Sigmoid colon (tissue), 7 donors: ENCODE results near the gene SH3GL2. TPM values are rescaled to one million over a fixed set of nuclear protein-coding genes. Genes with fewer than 3 reads are reported as not detected.
"Not testable (repeated sequence)": the region's sequence is repeated elsewhere in the genome, so short reads cannot be mapped to it uniquely, and the experiment has no call there.

ENCODE experiments used
- DNase-seq: peaks from one replicate; pipeline ENCODE4 v3.0.0-alpha.2; 2019
- H3K27ac ChIP-seq, 4 donors: fragments of 200-600 bp; sonication (generic); one replicate each; pipeline ENCODE4 v1.5.1; 2016 to 2019; ENCODE audit warnings: mild to moderate bottlenecking in 1 of 4
- H3K27me3 ChIP-seq, 3 donors: fragments of 200-600 bp; sonication (generic); one replicate each; pipeline ENCODE4 v1.5.1; 2019; ENCODE audit warnings: mild to moderate bottlenecking in 1 of 3
- H3K36me3 ChIP-seq, 4 donors: fragments of 200-600 bp; sonication (generic); one replicate each; pipeline ENCODE4 v1.5.1; 2016 to 2019
- H3K4me1 ChIP-seq, 4 donors: fragments of 200-600 bp; sonication (generic); one replicate each; pipeline ENCODE4 v1.5.1; 2017 to 2019
- H3K4me3 ChIP-seq, 4 donors: fragments of 200-600 bp; sonication (generic); one replicate each; pipeline ENCODE4 v1.5.1; 2017 to 2019; ENCODE audit warnings: mild to moderate bottlenecking in 2 of 4, moderate library complexity in 1 of 4
- H3K9me3 ChIP-seq, 4 donors: fragments of 200-600 bp in 3 of 4; sonication (generic) in 3 of 4; one replicate each; pipeline versions ENCODE4 v1.5.1 to v1.6.1; 2013 to 2019
- CTCF ChIP-seq, 4 experiments: fragments of 450-650 bp in 3 of 4; fragments of 200-600 bp in 1 of 4; IDR thresholded peaks; one replicate each; pipeline ENCODE4 v1.5.1; 2016 to 2019; ENCODE audit warnings: antibody characterized with exemption in 4 of 4, mild to moderate bottlenecking in 3 of 4, moderate library complexity in 2 of 4
- EP300 ChIP-seq, 4 donors: sonication (generic); formaldehyde crosslinking; IDR thresholded peaks; one replicate each; pipeline ENCODE4 v1.6.1; 2017; ENCODE audit warnings: antibody characterized with exemption in 4 of 4
- POLR2A ChIP-seq, 2 donors: fragments of 450-650 bp; IDR thresholded peaks; one replicate each; pipeline ENCODE4 v1.6.1; 2016; ENCODE audit warnings: antibody characterized with exemption in 2 of 2, mild to moderate bottlenecking in 2 of 2, moderate library complexity in 2 of 2
- POLR2AphosphoS5 ChIP-seq, 4 donors: sonication (generic); formaldehyde crosslinking; IDR thresholded peaks; one replicate each; pipeline ENCODE4 v1.6.1; 2017; ENCODE audit warnings: antibody characterized with exemption in 4 of 4
- WGBS, 2 donors: extraction: QIAGEN DNeasy Blood & Tissue Kit; methylation state at CpG; one replicate each; pipeline ENCODE4 v1.1.7; 2013; 5-methylcytosine and 5-hydroxymethylcytosine counted together
- intact Hi-C: fragments of 100-400 bp; cut with DNase I; formaldehyde crosslinking; loops from one replicate; pipeline ENCODE4 v1.15.1; 2023
- polyA plus RNA-seq, 3 donors: library from polyadenylated mRNA; stranded (reverse); fragments of 200-250 nt; gene quantifications; one replicate each; pipeline ENCODE4 v1.2.3, GENCODE V29; 2013
- total RNA-seq, 4 donors: library from RNA; depleted of rRNA; stranded (reverse); fragments of >200 nt; gene quantifications; one replicate each; pipeline ENCODE4 v1.1.0, GENCODE V29; 2016
- donor health status: healthy with polysubstance abuse.
- donor health status: Bipolar disorder and iron deficiency.
- donor health status: healthy.

SH3GL2 gene
- total and polyA plus RNA-seq, 7 donors: 0.23 to 0.82 (median 0.68) TPM

GRCh38 chr9:17752021-17752420, 173.2 kb downstream of the SH3GL2 start:
- Histone ChIP-seq H3K9me3 (no peaks in the 10 kb centered on the region), H3K27me3 (no peaks in the 10 kb centered on the region), H3K36me3 (no peaks in the 10 kb centered on the region), H3K4me3 (no peak overlapping the region), H3K4me1 (no peaks in the 10 kb centered on the region), H3K27ac (no peak overlapping the region)
- 53 to 70% methylated on average over 3 of the region's 3 CpGs for WGBS, 2 donors
- no peak for TF ChIP-seq EP300 (IDR thresholded peaks at IDR 0.05)
- TF ChIP-seq CTCF (IDR thresholded peaks at IDR 0.05): no peak
- TF ChIP-seq POLR2A (IDR thresholded peaks at IDR 0.05): no peak
- no peak for DNase-seq
- intact Hi-C loops: no loop called here

- 89 to 95% methylated on average over 2 of the region's 2 CpGs for WGBS, 2 donors
Measured at GRCh38 chr9:17757816-17758215, 178.9 kb downstream of the SH3GL2 start.

GRCh38 chr9:17760250-17760649, 181.4 kb downstream of the SH3GL2 start:
- WGBS, 2 donors: 95 to 98% methylated on average over 2 of the region's 2 CpGs
- Histone ChIP-seq H3K4me1 (no peaks in the 10 kb centered on the region), H3K9me3 (no peaks in the 10 kb centered on the region), H3K27me3 (no peaks in the 10 kb centered on the region), H3K4me3 (no peak overlapping the region), H3K36me3 (no peaks in the 10 kb centered on the region), H3K27ac (no peak overlapping the region)
- DNase-seq: no peak
- TF ChIP-seq CTCF (IDR thresholded peaks at IDR 0.05): no peak
- intact Hi-C loops: no loop called here

More at GRCh38 chr9:17757816-17758215, 178.9 kb downstream of the SH3GL2 start:
- no peak for DNase-seq
- no peaks in the 10 kb centered on the region for H3K27me3 ChIP-seq
- intact Hi-C loops: no loop called here
- H3K27ac ChIP-seq: no peak overlapping the region
- H3K9me3 ChIP-seq: no peaks in the 10 kb centered on the region
- no peak overlapping the region for H3K4me3 ChIP-seq
- no peaks in the 10 kb centered on the region for H3K4me1 ChIP-seq
- no peaks in the 10 kb centered on the region for H3K36me3 ChIP-seq
- TF ChIP-seq POLR2A (IDR thresholded peaks at IDR 0.05): no peak
- no peak for TF ChIP-seq POLR2AphosphoS5 (IDR thresholded peaks at IDR 0.05)
- TF ChIP-seq CTCF (IDR thresholded peaks at IDR 0.05): no peak
- no peak for TF ChIP-seq EP300 (IDR thresholded peaks at IDR 0.05)

GRCh38 chr9:17761984-17762676, 183.3 kb downstream of the SH3GL2 start:
- intact Hi-C loops: no loop called here
- 72 to 84% methylated on average over 6 of the region's 6 CpGs for WGBS, 2 donors
- H3K27ac ChIP-seq: no peak overlapping the region
- no peaks in the 10 kb centered on the region for H3K27me3 ChIP-seq
- TF ChIP-seq EP300 (IDR thresholded peaks at IDR 0.05) (no peak), POLR2A (IDR thresholded peaks at IDR 0.05) (no peak), POLR2AphosphoS5 (IDR thresholded peaks at IDR 0.05) (no peak), CTCF (IDR thresholded peaks at IDR 0.05) (no peak)
- no peaks in the 10 kb centered on the region for H3K36me3 ChIP-seq
- H3K4me3 ChIP-seq: no peak overlapping the region
- no peaks in the 10 kb centered on the region for H3K4me1 ChIP-seq
- no peaks in the 10 kb centered on the region for H3K9me3 ChIP-seq
- DNase-seq: no peak

GRCh38 chr9:17764306-17764705, 185.4 kb downstream of the SH3GL2 start:
- no peaks in the 10 kb centered on the region for H3K4me1 ChIP-seq
- H3K4me3 ChIP-seq: no peak overlapping the region
- no peaks in the 10 kb centered on the region for H3K27me3 ChIP-seq
- 81 to 86% methylated on average over 3 of the region's 3 CpGs for WGBS, 2 donors
- H3K9me3 ChIP-seq: no peaks in the 10 kb centered on the region
- DNase-seq: no peak
- H3K36me3 ChIP-seq: no peaks in the 10 kb centered on the region
- no peak overlapping the region for H3K27ac ChIP-seq
- intact Hi-C loops: no loop called here
- TF ChIP-seq EP300 (IDR thresholded peaks at IDR 0.05) (no peak), POLR2A (IDR thresholded peaks at IDR 0.05) (no peak), POLR2AphosphoS5 (IDR thresholded peaks at IDR 0.05) (no peak), CTCF (IDR thresholded peaks at IDR 0.05) (no peak)

GRCh38 chr9:17765131-17765530, 186.3 kb downstream of the SH3GL2 start:
- H3K4me3 ChIP-seq, intact Hi-C loops, H3K36me3 ChIP-seq, H3K27me3 ChIP-seq, H3K4me1 ChIP-seq, H3K27ac ChIP-seq, H3K9me3 ChIP-seq, DNase-seq: not testable (repeated sequence)
- 91 to 98% methylated on average over 4 of the region's 4 CpGs for WGBS, 2 donors
